Inflammatory macrophage treated with lipopolysaccharide for 4 hours (primary cell): ENCODE results near the gene CHST8.
"Not testable (repeated sequence)": the region's sequence is repeated elsewhere in the genome, so short reads cannot be mapped to it uniquely, and the experiment has no call there.

Experiments
- DNase-seq: peaks from one replicate; pipeline ENCODE4 v3.0.0-alpha.2; 2020

The CHST8 gene

DNA sequence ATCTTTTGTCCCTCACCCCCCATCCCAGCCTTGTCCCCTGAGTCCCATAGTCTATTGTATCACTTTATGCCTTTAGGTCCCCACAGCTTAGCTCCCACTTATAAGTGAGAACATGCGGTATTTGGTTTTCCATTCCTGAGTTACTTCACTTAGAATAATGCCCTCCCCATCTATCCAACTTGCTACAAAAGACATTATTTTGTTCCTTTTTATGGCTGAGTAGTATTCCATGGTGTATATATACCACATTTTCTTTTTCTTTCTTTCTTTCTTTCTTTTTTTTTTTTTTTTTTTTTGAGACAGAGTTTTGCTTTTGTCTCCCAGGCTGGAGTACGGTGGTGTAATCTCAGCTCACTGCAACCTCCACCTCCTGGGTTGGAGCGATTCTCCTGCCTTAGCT, 73.8 kb downstream of the CHST8 start:
- DNase-seq: not testable (repeated sequence)

DNA sequence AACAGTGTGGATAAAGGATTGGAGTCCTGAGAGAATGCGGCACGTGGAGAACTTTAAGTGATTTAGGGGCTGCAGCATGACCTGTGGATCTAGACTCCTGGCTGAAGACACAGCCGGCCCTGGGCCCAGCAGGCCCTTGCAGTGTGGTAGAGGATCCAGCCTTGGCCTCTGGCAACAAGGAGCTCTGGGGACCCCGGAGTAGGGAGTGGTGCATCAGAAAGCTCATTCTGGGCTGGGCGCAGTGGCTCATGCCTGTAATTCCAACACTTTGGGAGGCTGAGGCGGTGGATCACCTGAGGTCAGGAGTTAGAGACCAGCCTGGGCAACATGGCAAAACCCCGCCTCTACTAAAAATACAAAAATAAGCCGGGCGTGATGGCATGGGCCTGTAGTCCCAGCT, 76.0 kb downstream of the CHST8 start:
- DNase-seq: no peak

DNA sequence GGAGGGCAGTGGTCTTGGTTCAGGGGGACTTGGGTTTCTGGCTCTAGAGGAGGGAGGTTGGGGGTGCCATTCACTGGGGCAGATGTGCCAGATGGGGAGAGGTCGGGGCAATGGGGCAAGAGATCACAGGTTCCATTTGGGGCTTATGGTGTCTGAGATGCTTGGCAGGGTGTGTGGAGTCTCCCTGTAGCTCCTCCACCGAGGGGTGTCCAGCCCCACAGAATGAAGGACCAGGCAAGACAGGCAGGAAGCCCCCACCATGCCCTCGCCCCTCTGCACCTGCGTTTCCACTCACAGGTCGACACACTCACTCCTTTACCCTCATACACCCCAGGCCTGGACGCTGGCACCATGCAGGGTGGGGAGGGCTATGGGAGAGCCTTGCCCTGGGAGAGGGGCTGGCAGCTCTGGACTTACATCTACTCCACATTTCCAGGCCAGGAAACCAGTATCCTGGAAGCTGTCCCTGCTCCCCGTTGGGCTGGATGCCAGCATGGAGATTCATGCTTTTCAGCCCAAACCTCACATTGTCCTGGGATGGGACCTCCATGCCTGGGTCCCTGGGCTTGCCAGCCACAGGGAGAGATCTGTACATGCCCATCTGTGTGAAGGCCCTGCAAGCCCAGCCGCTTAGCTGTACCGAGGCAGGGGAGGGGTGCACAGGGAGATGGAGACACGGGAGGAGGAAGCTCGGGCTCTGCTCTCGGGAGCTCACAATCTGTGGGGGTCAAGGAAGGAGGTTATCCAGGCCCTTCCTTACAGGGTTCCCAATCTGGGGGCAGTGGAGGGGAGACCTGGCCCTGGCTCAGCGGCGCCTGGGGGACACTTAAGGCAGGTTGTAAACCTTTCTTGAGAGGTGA, 77.1 kb downstream of the CHST8 start:
- no peak for DNase-seq

DNA sequence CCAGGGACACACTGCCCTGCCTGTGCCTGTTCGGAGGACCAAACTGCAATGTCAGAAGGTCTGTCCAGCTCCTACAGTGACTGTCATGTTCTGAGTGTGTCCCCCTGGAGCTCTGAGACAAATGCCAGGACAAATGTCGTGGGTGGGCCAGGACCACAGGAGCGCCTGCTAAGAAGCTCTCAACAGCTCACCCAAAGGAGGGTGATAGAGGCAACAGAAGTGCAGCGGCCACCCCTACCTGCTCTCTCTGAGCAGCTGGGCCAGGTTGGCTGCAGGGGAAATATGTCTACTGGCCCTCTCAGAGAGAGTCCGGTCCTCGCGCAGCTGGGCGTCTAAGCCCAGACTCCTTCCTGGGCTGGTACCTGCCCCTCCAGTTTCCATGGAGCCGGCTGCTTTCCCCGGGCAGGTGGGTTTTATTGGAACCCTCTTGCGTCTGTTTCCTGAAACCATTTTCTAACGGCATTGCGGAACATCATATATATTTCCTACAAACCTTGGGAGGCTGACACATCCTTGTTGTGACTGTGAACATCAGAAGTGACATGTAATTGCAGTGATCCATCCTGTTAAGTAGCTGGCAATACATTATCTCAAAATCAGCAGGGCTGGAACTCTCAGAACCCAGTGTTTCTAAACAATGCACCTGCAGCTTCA, 78.1 kb downstream of the CHST8 start:
- DNase-seq: no peak

DNA sequence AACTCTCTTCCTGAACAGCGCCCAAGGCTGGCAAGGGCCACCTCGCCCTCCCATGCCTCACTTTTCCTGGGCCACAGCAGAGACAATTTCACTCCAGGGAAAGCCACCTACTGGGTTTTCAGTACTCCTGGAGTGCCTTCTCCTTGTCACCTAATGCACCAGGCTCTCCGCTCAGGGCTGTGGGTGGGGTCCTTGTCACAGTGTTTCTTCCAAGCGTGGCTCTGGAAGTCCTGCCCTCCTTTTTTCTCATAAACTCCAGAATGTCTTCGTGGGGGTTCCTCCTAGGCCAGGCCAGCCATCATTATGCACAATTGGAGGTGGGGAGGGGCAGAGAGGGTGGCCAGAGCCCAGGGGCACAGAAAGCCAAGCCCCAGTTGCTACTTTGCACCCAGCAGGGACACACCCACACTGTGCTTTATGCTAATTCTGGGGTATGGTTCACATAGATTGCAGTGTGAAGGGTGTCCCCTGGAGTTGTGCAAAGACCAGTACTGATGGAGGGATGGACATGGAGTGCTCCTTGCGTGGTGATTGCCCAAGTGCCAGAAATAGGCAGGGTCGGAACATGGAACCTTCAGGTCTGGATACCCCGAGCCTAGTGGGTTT, 78.8 kb downstream of the CHST8 start:
- DNase-seq: no peak

DNA sequence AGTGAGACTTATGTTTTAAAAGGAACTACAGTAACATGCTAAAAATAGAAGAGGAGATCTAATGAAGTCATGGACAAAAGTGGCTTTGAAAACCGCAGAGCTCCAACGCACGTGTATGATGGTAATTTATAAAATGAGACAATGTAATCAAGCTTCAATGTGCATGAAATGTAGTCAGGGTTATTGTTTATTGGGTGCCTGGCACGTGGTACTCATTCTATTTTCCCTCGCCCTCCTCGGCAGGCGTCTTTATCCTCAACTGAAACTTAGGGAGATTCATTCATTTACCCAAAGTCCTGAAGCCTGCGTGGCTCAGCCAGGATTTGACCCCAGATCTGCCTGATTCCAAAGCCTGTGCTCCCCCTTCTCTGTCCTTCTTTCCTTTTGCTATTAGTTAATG, 79.8 kb downstream of the CHST8 start:
- DNase-seq: no peak

DNA sequence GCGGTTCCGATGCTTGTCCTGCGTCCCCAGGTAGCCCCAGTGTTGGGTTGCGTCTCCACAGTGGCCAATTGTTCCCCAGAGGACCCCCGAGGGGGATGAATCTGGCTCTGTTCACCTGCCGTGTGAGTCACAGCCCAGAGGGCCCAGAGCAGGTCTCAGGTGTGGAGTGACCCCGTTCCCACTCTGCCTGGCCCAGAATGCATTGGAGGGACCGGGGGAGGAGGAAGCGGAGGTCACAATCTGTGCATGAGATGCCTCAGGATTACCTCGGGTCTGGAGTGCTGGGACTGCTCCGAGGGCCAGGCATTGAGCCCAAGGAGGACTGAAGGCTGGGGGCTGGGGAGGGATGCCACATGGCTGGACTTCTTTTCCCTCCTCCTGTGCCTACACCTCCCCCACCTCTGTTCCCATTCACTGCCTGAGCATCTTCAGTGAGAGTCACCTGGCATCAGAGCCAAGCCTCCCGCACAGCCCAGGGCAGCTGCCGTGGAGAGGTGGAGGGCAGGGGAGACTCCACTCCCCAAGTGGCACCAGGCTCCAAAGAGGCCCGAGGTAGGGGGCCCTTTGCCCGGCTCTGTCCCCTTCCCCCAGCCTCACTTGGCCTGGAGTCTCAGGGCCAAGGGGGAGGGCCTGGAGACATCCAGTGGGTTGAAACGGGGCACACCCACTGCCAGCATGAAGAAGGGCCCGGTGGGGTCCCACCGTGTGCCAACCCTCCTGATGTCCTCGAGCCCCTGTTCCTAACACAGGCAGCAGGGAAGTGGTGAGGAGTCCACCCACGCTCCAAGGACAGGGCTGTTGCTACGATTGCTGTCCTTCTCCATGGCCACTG, 81.1 kb downstream of the CHST8 start:
- DNase-seq: no peak

DNA sequence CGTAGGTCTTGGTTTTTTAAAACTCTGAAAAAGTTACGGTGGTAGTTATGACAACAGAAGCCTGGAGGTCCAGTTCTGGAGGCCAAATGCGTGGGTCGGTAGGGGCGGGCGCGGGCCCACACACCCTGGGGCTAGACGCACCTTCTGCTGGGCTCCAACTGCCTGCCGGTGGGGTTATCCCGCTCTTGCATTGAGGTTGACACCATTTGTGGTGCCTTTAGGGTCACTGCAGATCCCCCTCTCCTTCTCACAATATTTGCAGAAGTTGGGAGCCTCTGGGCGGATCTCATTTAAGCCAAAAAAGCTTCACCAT, 81.6 kb downstream of the CHST8 start:
- no peak for DNase-seq

DNA sequence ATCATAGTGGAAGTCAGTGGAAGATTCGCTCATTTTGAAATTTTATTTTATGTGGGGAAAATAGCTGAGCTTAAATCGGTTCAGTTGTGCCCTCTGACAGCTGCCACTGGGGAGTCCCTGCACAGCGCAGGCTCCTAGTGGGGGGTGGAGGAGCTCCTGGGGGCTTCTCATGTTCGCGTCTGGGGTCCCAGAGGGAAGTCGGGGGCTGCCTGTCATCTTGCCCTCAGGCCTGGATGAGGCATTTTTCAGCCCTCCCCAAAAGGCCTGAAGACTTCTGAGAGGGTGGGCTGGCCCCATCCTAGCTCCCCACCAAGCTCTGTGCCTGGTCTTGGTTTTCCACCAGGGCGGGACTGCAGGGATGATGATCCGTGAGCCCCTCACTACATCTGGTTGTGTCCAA, 82.1 kb downstream of the CHST8 start:
- no peak for DNase-seq

DNA sequence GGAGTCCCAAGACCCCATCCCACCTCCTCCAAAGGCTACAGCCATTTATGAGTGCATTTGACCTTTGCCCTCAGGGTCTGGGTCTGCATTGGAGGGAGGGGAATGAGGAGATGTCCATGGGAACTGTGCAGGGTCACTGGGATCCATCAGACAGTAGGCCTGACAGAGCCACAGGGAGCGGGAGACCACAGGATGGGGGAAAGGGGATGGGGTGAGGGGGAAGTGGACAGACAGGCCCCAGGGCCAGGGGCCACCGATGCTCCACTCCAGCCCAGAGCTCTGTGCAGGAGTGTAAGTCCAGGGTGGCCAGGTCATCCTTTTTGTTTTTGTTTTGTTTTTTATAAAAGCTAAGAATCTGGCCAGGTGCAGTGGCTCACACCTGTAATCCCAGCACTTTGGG, 82.5 kb downstream of the CHST8 start:
- no peak for DNase-seq

DNA sequence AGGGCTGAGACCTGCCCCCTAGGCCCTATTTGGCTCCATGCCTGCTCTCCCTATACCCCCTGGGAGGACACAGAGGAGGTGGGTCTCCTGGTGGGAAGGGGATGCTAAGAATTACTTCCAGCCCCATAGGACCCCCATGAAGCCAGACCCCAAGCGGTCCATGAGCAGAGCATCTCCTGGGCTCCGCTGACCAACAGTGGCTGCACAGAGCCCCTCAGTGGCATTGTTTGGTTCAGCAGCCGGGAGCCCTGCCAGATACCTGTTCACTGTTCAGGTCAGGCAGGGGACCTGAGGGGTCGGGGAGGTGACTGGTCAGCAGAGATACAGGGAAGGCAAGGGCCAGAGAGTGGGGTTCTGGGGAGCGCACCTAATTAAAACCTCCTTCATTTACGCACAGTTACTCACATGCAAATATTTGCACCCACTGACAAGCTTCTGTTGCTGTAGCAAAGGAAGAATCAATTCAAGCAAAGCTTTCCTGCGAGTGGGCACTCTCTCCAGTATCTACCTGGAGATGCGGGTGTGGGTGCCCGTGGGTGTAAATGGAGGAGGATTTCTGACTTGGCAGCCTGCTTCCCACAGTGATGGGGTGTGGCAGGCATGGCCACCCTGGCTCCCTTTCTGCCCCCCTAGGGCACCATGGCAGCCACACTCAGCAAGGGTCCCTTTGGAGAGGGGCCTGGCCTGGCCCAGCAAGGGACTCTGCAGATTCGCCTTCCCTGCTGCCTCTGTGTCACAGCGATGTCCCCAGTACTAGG, 83.5 kb downstream of the CHST8 start:
- no peak for DNase-seq

DNA sequence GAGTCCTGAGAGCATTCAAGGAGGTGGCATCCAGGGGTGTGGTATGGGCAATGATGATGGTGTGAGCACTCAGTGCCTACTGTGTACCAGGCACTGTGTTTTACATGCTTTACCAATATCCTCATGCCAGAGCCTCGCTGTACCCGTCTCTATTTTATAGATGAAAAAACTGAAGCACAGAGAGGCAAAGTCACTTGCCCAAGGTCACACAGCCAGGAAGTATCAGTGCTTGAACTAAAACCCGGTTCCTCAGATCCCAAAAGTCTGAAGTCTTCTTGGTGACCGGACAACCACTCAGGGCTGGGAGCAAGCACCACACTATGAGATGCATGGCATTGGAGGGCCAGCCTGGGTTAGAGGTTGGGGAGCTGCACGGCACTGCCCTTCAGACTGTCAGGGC, 84.1 kb downstream of the CHST8 start:
- DNase-seq: no peak

DNA sequence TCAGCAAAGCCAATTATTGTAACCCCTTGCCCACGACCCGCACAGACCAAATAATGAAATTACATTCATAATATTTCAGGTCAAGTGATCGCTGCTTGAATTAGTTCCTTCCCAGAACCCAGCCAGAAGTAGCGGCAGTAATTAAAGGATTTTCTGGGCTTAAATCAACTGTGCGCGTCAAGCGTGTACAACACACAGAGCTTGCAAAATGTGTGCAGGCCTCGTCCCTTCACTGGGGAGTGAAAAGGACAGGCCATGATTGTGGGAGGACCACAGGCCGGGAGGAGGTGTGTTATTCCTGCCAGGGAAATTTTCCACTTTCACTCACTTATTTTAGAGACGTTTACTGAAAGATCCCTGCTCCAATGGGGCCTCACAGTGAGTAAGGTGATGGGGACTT, 84.9 kb downstream of the CHST8 start:
- DNase-seq: no peak

DNA sequence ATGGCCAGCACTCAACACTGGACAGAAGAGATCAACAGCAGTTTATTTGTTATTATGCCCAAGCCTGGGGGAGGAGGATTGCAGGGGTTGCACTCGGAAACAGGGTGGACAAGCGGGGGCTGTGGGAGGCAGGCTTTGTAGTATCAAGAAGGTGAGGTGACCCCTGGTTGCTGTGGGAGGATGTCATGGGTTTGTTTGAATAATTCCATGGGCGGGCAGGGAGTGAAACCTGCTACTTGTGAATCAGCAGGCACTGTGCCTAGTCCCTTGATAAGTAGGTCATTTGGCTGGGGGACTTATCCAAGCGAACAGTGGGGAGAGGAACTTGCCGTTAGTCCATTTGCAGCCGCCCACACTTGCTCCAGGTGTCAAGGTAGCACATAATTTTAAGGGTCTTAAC, 90.5 kb downstream of the CHST8 start:
- no peak for DNase-seq

DNA sequence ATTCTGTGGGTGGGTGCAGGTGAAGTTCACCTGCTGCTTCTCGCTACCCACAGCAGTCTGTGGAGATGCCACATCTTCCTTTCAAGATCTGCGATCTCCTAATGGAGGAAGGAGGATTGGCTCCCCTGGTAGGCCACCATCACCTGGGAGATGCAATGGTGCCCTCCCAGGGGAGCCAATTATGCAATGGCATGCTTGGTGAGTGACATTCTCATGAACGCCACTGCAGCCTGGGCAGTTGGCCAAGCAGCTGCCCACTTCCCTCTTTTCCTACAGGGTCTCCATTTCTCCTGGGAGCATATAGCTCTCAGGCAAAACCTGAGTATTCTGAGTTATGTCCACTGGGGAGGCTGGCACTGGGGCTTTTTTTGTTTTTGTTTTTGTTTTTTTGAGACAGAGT, 91.4 kb downstream of the CHST8 start:
- DNase-seq: no peak

DNA sequence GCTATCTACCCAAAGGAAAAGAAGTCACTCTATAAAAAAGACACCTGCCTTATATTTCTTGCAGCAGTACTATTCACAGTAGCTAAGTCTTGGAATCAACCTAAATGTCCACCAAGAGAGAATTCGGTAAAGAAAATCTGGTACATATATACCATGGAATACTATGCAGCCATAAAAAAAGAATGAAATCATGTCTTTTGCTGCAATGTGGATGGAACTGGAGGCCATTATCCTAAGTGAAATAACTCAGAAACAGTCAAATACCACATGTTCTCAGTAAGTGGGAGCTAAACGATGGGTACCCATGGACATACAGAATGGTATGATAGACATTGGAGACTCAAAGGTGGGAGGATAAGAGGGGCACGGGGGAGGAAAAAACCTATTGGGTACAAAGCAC, 92.4 kb downstream of the CHST8 start:
- DNase-seq: no peak

DNA sequence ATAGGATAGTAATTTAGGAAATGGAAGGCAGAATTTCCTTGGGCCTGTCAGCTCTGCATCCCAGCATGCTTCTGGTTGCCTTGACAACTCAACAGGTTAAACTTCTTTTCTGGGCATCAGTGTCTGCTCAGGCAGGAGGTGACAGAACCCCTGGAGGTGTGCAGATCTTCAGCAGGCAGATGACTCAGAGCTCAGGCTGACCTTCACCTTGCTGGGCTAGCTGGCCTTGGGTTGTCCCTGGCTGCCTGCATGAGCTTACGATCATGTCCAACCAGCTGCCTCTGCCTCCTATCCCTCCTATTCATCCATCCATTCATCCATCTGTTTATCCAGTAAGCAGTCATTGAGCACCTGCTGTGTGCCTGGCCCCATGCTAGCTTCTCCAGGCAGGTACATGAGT, 93.7 kb downstream of the CHST8 start:
- no peak for DNase-seq

DNA sequence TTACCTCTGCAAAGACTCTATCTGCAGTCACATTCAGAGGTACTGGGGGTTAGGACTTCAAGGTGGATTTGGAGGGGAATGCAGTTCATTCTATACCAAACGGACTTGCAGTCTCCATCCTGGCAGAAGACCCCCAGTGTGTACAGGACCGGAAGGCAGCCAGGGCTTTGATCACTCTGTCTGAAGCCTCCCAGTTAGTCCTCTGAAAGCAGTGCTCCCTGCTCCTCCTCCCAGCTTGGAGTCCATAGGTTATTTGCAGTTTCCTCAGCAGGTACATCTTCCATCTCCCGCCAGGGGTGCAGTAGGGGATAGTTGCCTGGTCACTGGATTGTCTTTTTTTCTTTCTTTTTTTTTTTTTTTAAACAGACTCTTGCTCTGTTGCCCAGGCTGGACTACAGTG, 96.1 kb downstream of the CHST8 start:
- DNase-seq: no peak

DNA sequence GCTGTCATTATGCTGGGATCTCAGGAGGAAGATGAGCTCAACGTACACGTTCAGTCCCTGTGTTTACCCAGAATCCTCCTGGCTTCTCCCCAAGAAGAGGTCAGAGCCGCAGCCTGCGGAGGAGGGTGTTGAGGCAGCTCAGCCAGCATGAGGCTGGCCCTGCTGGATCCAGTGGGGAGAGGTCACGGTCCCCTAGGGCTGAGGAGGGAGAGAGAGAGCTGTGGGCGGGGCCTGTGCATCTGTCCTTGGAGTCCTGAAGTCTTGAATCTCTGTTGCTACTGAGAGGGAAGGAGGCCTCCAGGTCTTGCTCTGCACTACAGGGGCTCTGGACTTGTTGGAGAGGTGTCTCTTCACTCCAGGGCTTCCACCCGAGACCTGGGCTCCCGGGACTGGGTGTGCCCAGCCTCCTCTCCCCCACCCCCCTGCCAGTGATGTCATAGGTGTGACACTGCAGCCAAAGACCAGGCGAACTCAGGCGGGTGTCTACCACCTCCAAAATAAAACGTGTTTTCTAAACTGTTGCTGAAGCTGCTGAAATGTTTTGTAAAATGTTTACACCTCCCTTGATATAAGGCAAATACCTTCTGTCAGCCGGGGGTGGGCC, 97.0 kb downstream of the CHST8 start:
- DNase-seq: no peak

DNA sequence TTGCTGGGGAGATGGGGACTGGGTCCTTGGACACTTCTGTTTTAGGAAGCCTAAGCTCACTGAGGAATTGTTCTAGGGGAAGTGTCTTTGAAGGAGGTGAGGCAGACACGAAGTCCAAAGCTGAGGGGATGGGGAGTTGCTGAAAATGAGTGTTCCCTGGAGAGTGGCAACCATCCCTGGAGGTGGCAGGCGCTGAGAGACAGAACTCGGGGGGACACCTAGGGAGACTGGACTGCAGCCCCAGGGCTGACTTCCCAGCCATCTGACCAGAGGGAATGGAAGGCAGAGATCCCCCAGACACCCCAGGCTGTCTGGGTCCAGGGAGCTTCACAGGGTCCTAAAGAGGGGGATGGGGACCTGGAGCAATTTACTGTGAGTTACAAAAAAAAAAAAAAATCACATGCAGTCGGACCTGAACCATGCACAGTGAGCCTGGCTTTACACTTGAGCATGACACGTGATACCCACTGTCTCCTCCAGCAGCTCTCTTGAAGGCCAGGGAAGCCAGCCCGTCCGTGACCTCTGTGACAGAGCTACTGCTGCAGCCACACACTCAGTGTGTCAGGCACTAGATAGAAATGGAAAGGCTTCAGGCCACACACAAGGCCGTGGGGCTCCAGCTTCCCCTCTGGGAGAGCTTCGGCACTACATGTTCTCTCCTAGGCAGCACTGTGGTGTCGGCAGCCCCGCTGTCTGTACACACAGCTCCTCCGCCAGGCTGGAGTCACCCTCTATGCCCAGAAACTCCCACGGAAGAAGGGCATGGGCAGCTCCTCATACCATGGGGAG, 97.8 kb downstream of the CHST8 start:
- DNase-seq: no peak

DNA sequence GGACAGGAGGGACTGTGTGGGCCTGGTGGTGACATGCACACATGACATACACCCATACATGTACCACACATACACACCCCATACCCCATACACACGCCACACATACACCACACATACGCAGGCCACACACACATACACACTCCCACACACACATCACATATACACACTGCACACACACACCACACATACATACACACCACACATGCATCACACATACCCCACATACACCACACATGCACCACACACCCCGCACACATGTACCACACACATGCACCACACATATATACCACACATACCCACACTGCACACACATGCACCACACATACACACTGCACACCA, 98.4 kb downstream of the CHST8 start:
- DNase-seq: no peak
